ENCODE results near the gene BHLHE41.

The BHLHE41 gene

GRCh38 chr12:26128168-26128567 is 3.3 kb upstream of the BHLHE41 start:
- TF ChIP-seq SNAI2 (CRISPR knock-in tag; IDR thresholded peaks at IDR 0.05) (no peak), TCF4 (CRISPR knock-in tag; IDR thresholded peaks at IDR 0.05; ENCODE audit: borderline replicate concordance) (no peak), RARB (CRISPR knock-in tag; IDR thresholded peaks at IDR 0.05) (no peak), GLIS3 (CRISPR knock-in tag; IDR thresholded peaks at IDR 0.05) (no peak), ZNF70 (CRISPR knock-in tag; IDR thresholded peaks at IDR 0.05) (no peak)
- no peak for ATAC-seq

GRCh38 chr12:26127404-26127803 is 2.6 kb upstream of the BHLHE41 start:
- no peak for ATAC-seq
- TF ChIP-seq TSHZ2 (CRISPR knock-in tag; IDR thresholded peaks at IDR 0.05) (no peak), PATZ1 (CRISPR knock-in tag; IDR thresholded peaks at IDR 0.05; ENCODE audit: borderline replicate concordance) (no peak), GLIS3 (CRISPR knock-in tag; IDR thresholded peaks at IDR 0.05) (no peak), CSRNP3 (CRISPR knock-in tag; IDR thresholded peaks at IDR 0.05) (no peak), ZNF565 (CRISPR knock-in tag; conservative IDR thresholded peaks at IDR 0.05; ENCODE audit: low read depth) (no peak), ISL1 (CRISPR knock-in tag; IDR thresholded peaks at IDR 0.05) (no peak), SNAI2 (CRISPR knock-in tag; IDR thresholded peaks at IDR 0.05) (no peak), ZC3H10 (CRISPR knock-in tag; IDR thresholded peaks at IDR 0.05) (no peak), RARB (CRISPR knock-in tag; IDR thresholded peaks at IDR 0.05) (no peak), TCF4 (CRISPR knock-in tag; IDR thresholded peaks at IDR 0.05; ENCODE audit: borderline replicate concordance) (no peak), ARNTL (CRISPR knock-in tag; IDR thresholded peaks at IDR 0.05; ENCODE audit: borderline replicate concordance, low read depth) (no peak), CSDC2 (CRISPR knock-in tag; IDR thresholded peaks at IDR 0.05) (no peak), BACH2 (CRISPR knock-in tag; IDR thresholded peaks at IDR 0.05; ENCODE audit: borderline replicate concordance) (no peak), ZNF8 (CRISPR knock-in tag; IDR thresholded peaks at IDR 0.05) (no peak), POU6F1 (CRISPR knock-in tag; IDR thresholded peaks at IDR 0.05; ENCODE audit: borderline replicate concordance, low read depth) (no peak), ZFP3 (CRISPR knock-in tag; IDR thresholded peaks at IDR 0.05) (no peak), ESRRG (CRISPR knock-in tag; IDR thresholded peaks at IDR 0.05) (no peak), PPARA (CRISPR knock-in tag; IDR thresholded peaks at IDR 0.05; ENCODE audit: borderline replicate concordance) (no peak), TOX (CRISPR knock-in tag; IDR thresholded peaks at IDR 0.05; ENCODE audit: borderline replicate concordance) (no peak)

GRCh38 chr12:26126340-26127284 is 1.8 kb upstream of the BHLHE41 start:
- ATAC-seq: peak; percentile 77
- TF ChIP-seq GLIS3 (CRISPR knock-in tag; IDR thresholded peaks at IDR 0.05) (no peak), ZC3H10 (CRISPR knock-in tag; IDR thresholded peaks at IDR 0.05) (no peak), SNAI2 (CRISPR knock-in tag; IDR thresholded peaks at IDR 0.05) (no peak), ZNF70 (CRISPR knock-in tag; IDR thresholded peaks at IDR 0.05) (no peak)

Data from SK-N-SH treated with all-trans-retinoic acid at 6 μM for 48 hours (cell line).